Hepatocyte (in vitro differentiated cells): Measurements from ENCODE around the gene STK33.

ENCODE experiments used
- CTCF ChIP-seq: fragments of 200-600 bp; sonication (generic); IDR thresholded peaks from 2 replicates; pipeline ENCODE4 v1.5.1; 2016; ENCODE audit warnings: antibody characterized with exemption, mild to moderate bottlenecking; ENCODE audit not compliant: poor library complexity
- EZH2 ChIP-seq: fragments of 200-600 bp; sonication (generic); IDR thresholded peaks from 2 replicates; pipeline ENCODE4 v1.6.1; 2016; ENCODE audit warnings: antibody characterized with exemption, mild to moderate bottlenecking, borderline replicate concordance
- EZH2phosphoT487 ChIP-seq: fragments of 200-600 bp; sonication (generic); IDR thresholded peaks from one replicate; pipeline ENCODE4 v1.6.1; 2018; ENCODE audit warnings: antibody characterized with exemption, mild to moderate bottlenecking, low read depth, moderate library complexity; ENCODE audit not compliant: unreplicated experiment, severe bottlenecking

GRCh38 chr11:8381343-8381742, 212.7 kb downstream of the STK33 start:
- TF ChIP-seq CTCF: no peak
- no peak for TF ChIP-seq EZH2
- no peak for TF ChIP-seq EZH2phosphoT487
